Measurements from ENCODE around the gene TNS3. TPM values are rescaled to one million over a fixed set of nuclear protein-coding genes. Genes with fewer than 3 reads are reported as not detected.

Gene TNS3
- total and polyA plus RNA-seq, 10 of the 15 experiments (the other 5 are each of a cell fraction or from before 2014, with no cell fraction given): 0.27 to 2.7 (median 0.79) TPM

- no TSS peak for BruUV-seq (replicated peaks)
- WGBS (ENCODE audit: insufficient coverage, insufficient replicate concordance, low lambda C conversion rate, missing lambda C conversion rate): 39% methylated on average over 5 of the region's 5 CpGs
- H3K36me3 ChIP-seq (ENCODE audit: control insufficient read depth in 2 of 2, insufficient read depth in 2 of 2, low read length in 1 of 2): no peaks in the 10 kb centered on the region
- RAD21 ChIA-PET (ENCODE audit: unreplicated experiment): no interaction called here
- H3K79me2 ChIP-seq (ENCODE audit: control insufficient read depth, insufficient read depth, low read length): no peaks in the 10 kb centered on the region
- TF ChIP-seq EP300 (IDR thresholded peaks at IDR 0.05; ENCODE audit: borderline replicate concordance in 1 of 2, control insufficient read depth in 1 of 2, low read depth in 2 of 2, low read length in 2 of 2) (no peak), IRF3 (IDR thresholded peaks at IDR 0.05) (no peak), RCOR1 (conservative IDR thresholded peaks at IDR 0.05; ENCODE audit: low read depth, low read length) (no peak), ATF7 (IDR thresholded peaks at IDR 0.05; ENCODE audit: low read depth) (no peak), SMARCA5 (IDR thresholded peaks at IDR 0.05) (no peak), JUND (IDR thresholded peaks at IDR 0.05; ENCODE audit: low read depth, low read length) (no peak), ATF2 (IDR thresholded peaks at IDR 0.05; ENCODE audit: low read length) (no peak), NFYB (IDR thresholded peaks at IDR 0.05; ENCODE audit: insufficient read depth, low read depth, low read length) (no peak), STAT1 (conservative IDR thresholded peaks at IDR 0.05) (no peak), CEBPZ (IDR thresholded peaks at IDR 0.05; ENCODE audit: low read depth, low read length) (no peak), POLR2AphosphoS5 (IDR thresholded peaks at IDR 0.05; ENCODE audit: low read length) (no peak), ZNF217 (IDR thresholded peaks at IDR 0.05) (no peak), RFX5 (IDR thresholded peaks at IDR 0.05; ENCODE audit: low read depth, low read length) (no peak), JUNB (IDR thresholded peaks at IDR 0.05) (no peak), CBFB (IDR thresholded peaks at IDR 0.05; ENCODE audit: low read depth) (no peak)
- FAIRE-seq: no peak
- POLR2A ChIA-PET: no interaction called here
- ATAC-seq: no peak
- H3K27me3 ChIP-seq (replicated peaks in 1 of 2; ENCODE audit: control insufficient read depth in 2 of 2, insufficient read depth in 2 of 2, low read length in 1 of 2): 0 out of 4 replicates have a peak, but pooled peaks cover 0 to 1% of the 10 kb centered on the region in 2 experiments
- H4K20me1 ChIP-seq (ENCODE audit: control insufficient read depth, insufficient read depth): no peaks in the 10 kb centered on the region
- CTCF ChIA-PET: no interaction called here
- in situ Hi-C loops (cut with MboI): no loop called here
- SMC1A ChIA-PET (ENCODE audit: uncharacterized antibody, unreplicated experiment): no interaction called here
- no peak overlapping the region for H3K4me3 ChIP-seq
- intact Hi-C loops (cut with micrococcal nuclease; ENCODE audit: unreplicated experiment): no loop called here
- H3K4me2 ChIP-seq (ENCODE audit: control insufficient read depth, insufficient read depth): no peak overlapping the region
- H3K9ac ChIP-seq (ENCODE audit: control insufficient read depth, insufficient read depth, low read length): no peak overlapping the region
- H2AFZ ChIP-seq (ENCODE audit: control insufficient read depth, low read depth, low read length): no peak overlapping the region
- no peak overlapping the region for H3K27ac ChIP-seq (ENCODE audit: control insufficient read depth, insufficient read depth)
- no peaks in the 10 kb centered on the region for H3K4me1 ChIP-seq (ENCODE audit: control insufficient read depth, insufficient read depth, low read length)
- H3K9me3 ChIP-seq (replicated peaks; ENCODE audit: control insufficient read depth, insufficient read depth, low read length): no peaks in the 10 kb centered on the region
- no peak for DNase-seq (ENCODE audit: low read depth, low spot score)
These were observed 46.7 kb downstream of the TNS3 start for GRCh38 chr7:47535035-47535703.

Data from GM12878 (cell line).